Nephron progenitor cell (in vitro differentiated cells): Measurements from ENCODE around the gene TBX4.

Experiments used
- DNase-seq: peaks from one replicate; pipeline ENCODE4 v3.0.0; 2021
- H3K27ac Mint-ChIP-seq: 2 replicates; pipeline ENCODE4 v1.8.0; 2021; ENCODE audit warnings: mild to moderate bottlenecking, moderate library complexity, mixed read lengths
- H3K27me3 Mint-ChIP-seq: 2 replicates; pipeline ENCODE4 v1.8.0; 2021; ENCODE audit warnings: mild to moderate bottlenecking, low read depth, mixed read lengths; ENCODE audit not compliant: poor library complexity
- H3K36me3 Mint-ChIP-seq: 2 replicates; pipeline ENCODE4 v1.8.0; 2021; ENCODE audit warnings: low read depth, mixed read lengths
- H3K4me1 Mint-ChIP-seq: 2 replicates; pipeline ENCODE4 v1.8.0; 2021; ENCODE audit warnings: mixed read lengths
- H3K4me3 Mint-ChIP-seq: 2 replicates; pipeline ENCODE4 v1.8.0; 2021; ENCODE audit warnings: mild to moderate bottlenecking, moderate library complexity, mixed read lengths
- H3K9me3 Mint-ChIP-seq: 2 replicates; pipeline ENCODE4 v1.8.0; 2021; ENCODE audit warnings: mild to moderate bottlenecking, moderate library complexity, mixed read lengths
- CTCF ChIP-seq: fragments of 200-600 bp; sonication (generic); IDR thresholded peaks from 2 replicates; pipeline ENCODE4 v1.5.0; 2021; ENCODE audit warnings: antibody characterized with exemption

Gene TBX4

GRCh38 chr17:61479493-61480413, 27.5 kb downstream of the TBX4 start:
- Mint-ChIP-seq H3K4me3 (no peak overlapping the region), H3K27me3 (peaks cover 40% of the 10 kb centered on the region)

GRCh38 chr17:61480414-61480807, 28.2 kb downstream of the TBX4 start:
- TF ChIP-seq CTCF, result no peak
- Mint-ChIP-seq H3K4me1 (peaks cover 51% of the 10 kb centered on the region), H3K27ac (no peak overlapping the region), H3K4me3 (no peak overlapping the region), H3K36me3 (no peaks in the 10 kb centered on the region), H3K27me3 (peaks cover 41% of the 10 kb centered on the region), H3K9me3 (no peaks in the 10 kb centered on the region)
- no peak for DNase-seq

More at GRCh38 chr17:61479493-61480413, 27.5 kb downstream of the TBX4 start:
- no peak for TF ChIP-seq CTCF
- Mint-ChIP-seq H3K4me1 (peaks cover 44% of the 10 kb centered on the region), H3K36me3 (no peaks in the 10 kb centered on the region), H3K27ac (no peak overlapping the region), H3K9me3 (no peaks in the 10 kb centered on the region)
- DNase-seq, result no peak

GRCh38 chr17:61481421-61481820, 29.2 kb downstream of the TBX4 start:
- Mint-ChIP-seq H3K4me1 (peaks cover 61% of the 10 kb centered on the region), H3K36me3 (no peaks in the 10 kb centered on the region), H3K27me3 (peaks cover 36% of the 10 kb centered on the region), H3K9me3 (no peaks in the 10 kb centered on the region), H3K4me3 (no peak overlapping the region), H3K27ac (no peak overlapping the region)
- no peak for TF ChIP-seq CTCF
- no peak for DNase-seq

GRCh38 chr17:61482467-61482866, 30.2 kb downstream of the TBX4 start:
- H3K4me3 Mint-ChIP-seq, result no peak overlapping the region
- no peak for TF ChIP-seq CTCF
- peaks cover 39% of the 10 kb centered on the region for H3K27me3 Mint-ChIP-seq
- H3K4me1 Mint-ChIP-seq, result peaks cover 71% of the 10 kb centered on the region
- DNase-seq, result no peak
- H3K36me3 Mint-ChIP-seq, result no peaks in the 10 kb centered on the region
- no peaks in the 10 kb centered on the region for H3K9me3 Mint-ChIP-seq
- no peak overlapping the region for H3K27ac Mint-ChIP-seq

GRCh38 chr17:61483778-61484116, 31.5 kb downstream of the TBX4 start:
- H3K27me3 Mint-ChIP-seq, result peaks cover 37% of the 10 kb centered on the region

More at GRCh38 chr17:61483778-61484116, 31.5 kb downstream of the TBX4 start:
- no peak for DNase-seq
- TF ChIP-seq CTCF, result no peak
- Mint-ChIP-seq H3K9me3 (no peaks in the 10 kb centered on the region), H3K4me1 (peaks cover 84% of the 10 kb centered on the region), H3K27ac (no peak overlapping the region), H3K4me3 (no peak overlapping the region), H3K36me3 (no peaks in the 10 kb centered on the region)
